CD4-positive, alpha-beta T cell (primary cell): ENCODE data around the gene ZDHHC8. TPM values are rescaled to one million over a fixed set of nuclear protein-coding genes. Genes with fewer than 3 reads are reported as not detected.

Experiments
- ATAC-seq: fragments of 200-7000 bp; cut with Tn5 transposase; one replicate; pipeline ENCODE4 v1.10.0; 2022; ENCODE audit warnings: mild to moderate bottlenecking; ENCODE audit not compliant: poor library complexity
- CTCF ChIA-PET: fragments of 350-600 bp; sonication (Branson Sonifier 250); formaldehyde crosslinking; loops from one replicate; lab custom pipeline; 2021; ENCODE audit warnings: antibody characterized with exemption, inconsistent platforms; lab: Charles Lee
- POLR2A ChIA-PET: fragments of 350-600 bp; sonication (Branson Sonifier 250); formaldehyde crosslinking; loops from one replicate; lab custom pipeline; 2021; ENCODE audit warnings: antibody characterized with exemption, inconsistent platforms; lab: Charles Lee
- DNase-seq, 14 experiments: peaks; one replicate each; pipeline ENCODE4 v3.0.0-alpha.2; 2013 to 2020; ENCODE audit warnings: mixed read lengths in 2 of 14
- H3K27ac ChIP-seq, 2 donors: one replicate each; pipeline versions ENCODE4 v1.5.1 to v1.7.0; 2013; ENCODE audit warnings: low read length in 2 of 2, low read depth in 1 of 2, mild to moderate bottlenecking in 1 of 2
- H3K27me3 ChIP-seq, 2 experiments: 1 replicate in 1 of 2; 2 replicates in 1 of 2; pipeline versions ENCODE4 v1.6.1 to v1.7.0; 2013; ENCODE audit warnings: low read length in 2 of 2, control low read depth in 1 of 2, mild to moderate bottlenecking in 1 of 2, moderate library complexity in 1 of 2; ENCODE audit not compliant: insufficient read depth in 2 of 2, control insufficient read depth in 1 of 2
- H3K36me3 ChIP-seq: one replicate; pipeline ENCODE4 v1.6.1; 2013; ENCODE audit warnings: low read length, control low read depth; ENCODE audit not compliant: insufficient read depth
- H3K4me1 ChIP-seq: one replicate; pipeline ENCODE4 v1.6.1; 2013; ENCODE audit warnings: low read length, control low read depth; ENCODE audit not compliant: insufficient read depth
- H3K4me3 ChIP-seq: one replicate; pipeline ENCODE4 v1.5.1; 2013; ENCODE audit warnings: mild to moderate bottlenecking, low read length, moderate library complexity
- H3K9me3 ChIP-seq, 2 experiments: 1 replicate in 1 of 2; 2 replicates in 1 of 2; pipeline versions ENCODE4 v1.6.1 to v1.7.0; 2013; ENCODE audit warnings: low read length in 2 of 2, mild to moderate bottlenecking in 2 of 2, control low read depth in 1 of 2, moderate library complexity in 1 of 2; ENCODE audit not compliant: control insufficient read depth in 1 of 2, insufficient read depth in 1 of 2
- H3K27ac Mint-ChIP-seq: one replicate; pipeline ENCODE4 v1.8.0; 2020; ENCODE audit warnings: mixed read lengths
- H3K27me3 Mint-ChIP-seq: one replicate; pipeline ENCODE4 v1.8.0; 2021; ENCODE audit warnings: mixed read lengths
- H3K36me3 Mint-ChIP-seq: one replicate; pipeline ENCODE4 v1.8.0; 2021; ENCODE audit warnings: low read depth, mixed read lengths
- H3K4me1 Mint-ChIP-seq: one replicate; pipeline ENCODE4 v1.8.0; 2021; ENCODE audit warnings: low read depth, mixed read lengths
- H3K4me3 Mint-ChIP-seq: one replicate; pipeline ENCODE4 v1.8.0; 2020; ENCODE audit warnings: mild to moderate bottlenecking, mixed read lengths
- H3K9me3 Mint-ChIP-seq: one replicate; pipeline ENCODE4 v1.8.0; 2020; ENCODE audit warnings: mixed read lengths
- CTCF ChIP-seq: fragments of 200-600 bp; IDR thresholded peaks from one replicate; pipeline ENCODE4 v1.8.0; 2022; ENCODE audit warnings: antibody characterized with exemption, mild to moderate bottlenecking
- intact Hi-C, 2 experiments: fragments of 100-400 bp; cut with DNase I in 1 of 2; cut with micrococcal nuclease in 1 of 2; formaldehyde crosslinking; loops; one replicate each; pipeline versions ENCODE4 v1.15.1 to v1.9.0; 2023 to 2025; cut with DNase I, micrococcal nuclease
- total RNA-seq, 174 experiments: library from RNA in 2 of 174; stranded (reverse) in 2 of 174; gene quantifications; one replicate each; pipeline ENCODE4 v1.2.3 and lab custom pipeline; 2021 to 2026

Gene ZDHHC8
- total RNA-seq, 2 experiments from 2014 or later = 44.9 to 49.3 TPM

- no peak overlapping the region for H3K4me3 Mint-ChIP-seq
- peaks cover 30% of the 10 kb centered on the region for H3K4me1 Mint-ChIP-seq
- H3K27me3 Mint-ChIP-seq = no peaks in the 10 kb centered on the region
- Histone ChIP-seq H3K4me1 (peaks cover 42% of the 10 kb centered on the region), H3K9me3 (no peaks in the 10 kb centered on the region), H3K27me3 (no peaks in the 10 kb centered on the region), H3K36me3 (peaks cover 7% of the 10 kb centered on the region), H3K4me3 (no peak overlapping the region), H3K27ac (no peak overlapping the region)
- no peak for TF ChIP-seq CTCF
- no peak for DNase-seq
- intact Hi-C loops = no loop called here
- H3K27ac Mint-ChIP-seq = no peak overlapping the region
- ChIA-PET CTCF (no interaction called here), POLR2A (no interaction called here)
- H3K9me3 Mint-ChIP-seq = no peaks in the 10 kb centered on the region
- peaks cover 3% of the 10 kb centered on the region for H3K36me3 Mint-ChIP-seq
- no peak for ATAC-seq
Observed at GRCh38 chr22:20137671-20138416, 6.2 kb downstream of the ZDHHC8 start.

GRCh38 chr22:20138417-20138738, 6.8 kb downstream of the ZDHHC8 start:
- Histone ChIP-seq H3K9me3 (no peaks in the 10 kb centered on the region), H3K4me3 (no peak overlapping the region), H3K27me3 (no peaks in the 10 kb centered on the region), H3K4me1 (peaks cover 36% of the 10 kb centered on the region), H3K27ac (no peak overlapping the region), H3K36me3 (peaks cover 7% of the 10 kb centered on the region)
- DNase-seq = no peak
- H3K9me3 Mint-ChIP-seq = no peaks in the 10 kb centered on the region
- no peak for TF ChIP-seq CTCF
- ChIA-PET CTCF (no interaction called here), POLR2A (no interaction called here)
- intact Hi-C loops = no loop called here
- H3K4me3 Mint-ChIP-seq = no peak overlapping the region
- H3K4me1 Mint-ChIP-seq = peaks cover 24% of the 10 kb centered on the region
- ATAC-seq = no peak
- H3K27ac Mint-ChIP-seq = no peak overlapping the region
- peaks cover 3% of the 10 kb centered on the region for H3K36me3 Mint-ChIP-seq
- H3K27me3 Mint-ChIP-seq = no peaks in the 10 kb centered on the region

- Histone ChIP-seq H3K27me3 (no peaks in the 10 kb centered on the region), H3K36me3 (peaks cover 7% of the 10 kb centered on the region), H3K9me3 (no peaks in the 10 kb centered on the region), H3K4me1 (peaks cover 31% of the 10 kb centered on the region), H3K27ac (no peak overlapping the region), H3K4me3 (no peak overlapping the region)
- H3K4me3 Mint-ChIP-seq = no peak overlapping the region
- DNase-seq = no peak
- H3K27ac Mint-ChIP-seq = no peak overlapping the region
- TF ChIP-seq CTCF = no peak
- ChIA-PET CTCF (no interaction called here), POLR2A (no interaction called here)
- intact Hi-C loops = no loop called here
- H3K4me1 Mint-ChIP-seq = peaks cover 20% of the 10 kb centered on the region
- no peaks in the 10 kb centered on the region for H3K9me3 Mint-ChIP-seq
- peaks cover 3% of the 10 kb centered on the region for H3K36me3 Mint-ChIP-seq
- no peaks in the 10 kb centered on the region for H3K27me3 Mint-ChIP-seq
- ATAC-seq = no peak
Observed at GRCh38 chr22:20138868-20139267, 7.3 kb downstream of the ZDHHC8 start.
